Upper lobe of right lung (tissue), 1 donor: ENCODE results near the gene PDE6A. TPM values are rescaled to one million over a fixed set of nuclear protein-coding genes. Genes with fewer than 3 reads are reported as not detected.

ENCODE experiments used
- ATAC-seq: fragments of 200-7000 bp; cut with Tn5 transposase; one replicate; pipeline ENCODE4 v1.9.1; 2020; ENCODE audit warnings: mild to moderate bottlenecking, moderate library complexity
- DNase-seq: peaks from one replicate; pipeline ENCODE4 v3.0.0-alpha.2; 2020
- H3K27ac ChIP-seq: fragments of 200-600 bp; one replicate; pipeline ENCODE4 v1.8.0; 2022
- H3K27me3 ChIP-seq: fragments of 200-600 bp; one replicate; pipeline ENCODE4 v1.8.0; 2022; ENCODE audit warnings: mild to moderate bottlenecking
- H3K36me3 ChIP-seq: fragments of 200-600 bp; one replicate; pipeline ENCODE4 v1.8.0; 2022
- H3K4me1 ChIP-seq: fragments of 200-600 bp; one replicate; pipeline ENCODE4 v1.8.0; 2022
- H3K4me3 ChIP-seq: fragments of 200-600 bp; one replicate; pipeline ENCODE4 v1.8.0; 2022; ENCODE audit warnings: mild to moderate bottlenecking
- H3K9me3 ChIP-seq: fragments of 200-600 bp; one replicate; pipeline ENCODE4 v1.8.0; 2022
- CTCF ChIP-seq: fragments of 200-600 bp; IDR thresholded peaks from one replicate; pipeline ENCODE4 v1.8.0; 2022; ENCODE audit warnings: antibody characterized with exemption
- intact Hi-C: fragments of 100-400 bp; cut with DNase I; formaldehyde crosslinking; loops from one replicate; pipeline ENCODE4 v1.11.0; 2022
- total RNA-seq: library from RNA; stranded (reverse); fragmentation: NEBNext Ultra II Directional; extraction: Animal tissue kit (Norgen Biotek cat#: 25700); gene quantifications from one replicate; pipeline ENCODE4 v1.2.1, GENCODE V29; 2021
- donor health status: DM: no; HTN: yes; CAD: no; lungs with severe emphysema.

The PDE6A gene
- total RNA-seq, 1 donor from 2014 or later, result 0.09 TPM

GRCh38 chr5:149855366-149855765, 89.2 kb downstream of the PDE6A start:
- Histone ChIP-seq H3K4me3 (no peak overlapping the region), H3K4me1 (peaks cover 11% of the 10 kb centered on the region), H3K36me3 (no peaks in the 10 kb centered on the region), H3K27me3 (no peaks in the 10 kb centered on the region), H3K9me3 (no peaks in the 10 kb centered on the region), H3K27ac (peak overlapping the region; percentile 61)
- no peak for TF ChIP-seq CTCF
- DNase-seq, result no peak
- no peak for ATAC-seq
- intact Hi-C loops, result no loop called here

GRCh38 chr5:149854866-149855265, 89.7 kb downstream of the PDE6A start:
- Histone ChIP-seq H3K4me3 (no peak overlapping the region), H3K9me3 (no peaks in the 10 kb centered on the region), H3K36me3 (no peaks in the 10 kb centered on the region), H3K27me3 (no peaks in the 10 kb centered on the region), H3K4me1 (peaks cover 11% of the 10 kb centered on the region), H3K27ac (peak overlapping the region; percentile 61)
- no peak for ATAC-seq
- intact Hi-C loops, result no loop called here
- no peak for TF ChIP-seq CTCF
- no peak for DNase-seq

GRCh38 chr5:149853701-149854100, 90.9 kb downstream of the PDE6A start:
- Histone ChIP-seq H3K27ac (no peak overlapping the region), H3K4me1 (peaks cover 11% of the 10 kb centered on the region), H3K36me3 (no peaks in the 10 kb centered on the region), H3K4me3 (no peak overlapping the region), H3K9me3 (no peaks in the 10 kb centered on the region), H3K27me3 (no peaks in the 10 kb centered on the region)
- intact Hi-C loops, result no loop called here
- TF ChIP-seq CTCF, result no peak
- DNase-seq, result no peak
- no peak for ATAC-seq

GRCh38 chr5:149853331-149853648, 91.3 kb downstream of the PDE6A start:
- peaks cover 9% of the 10 kb centered on the region for H3K4me1 ChIP-seq
- no peaks in the 10 kb centered on the region for H3K36me3 ChIP-seq
- H3K27ac ChIP-seq, result peak overlapping the region; percentile 6
- no peaks in the 10 kb centered on the region for H3K27me3 ChIP-seq
- H3K4me3 ChIP-seq, result no peak overlapping the region
- no peak for ATAC-seq
- no peak for DNase-seq
- no peak for TF ChIP-seq CTCF
- H3K9me3 ChIP-seq, result no peaks in the 10 kb centered on the region
- intact Hi-C loops, result no loop called here

GRCh38 chr5:149852641-149853330, 91.8 kb downstream of the PDE6A start:
- intact Hi-C loops, result no loop called here
- ATAC-seq, result peak; percentile 78
- peak; percentile 77 for DNase-seq

More at GRCh38 chr5:149852641-149853330, 91.8 kb downstream of the PDE6A start:
- Histone ChIP-seq H3K36me3 (no peaks in the 10 kb centered on the region), H3K27ac (peak overlapping the region; percentile 6), H3K27me3 (no peaks in the 10 kb centered on the region), H3K4me3 (no peak overlapping the region), H3K9me3 (no peaks in the 10 kb centered on the region), H3K4me1 (peaks cover 4% of the 10 kb centered on the region)
- TF ChIP-seq CTCF, result peak; percentile 91
